Central memory CD8-positive, alpha-beta T cell (primary cell): Measurements from ENCODE around the gene GRIN2C.

Experiments
- ATAC-seq: fragments of 150-1000 bp; cut with Tn5 transposase; replicated peaks from 2 replicates; pipeline ENCODE4 v1.10.0; 2022; ENCODE audit warnings: mild to moderate bottlenecking, moderate FRiP score, moderate number of reproducible peaks; ENCODE audit not compliant: poor library complexity, severe bottlenecking; ENCODE audit errors: extremely low read depth
- DNase-seq, 2 donors: peaks; one replicate each; pipeline ENCODE4 v3.0.0; 2021; ENCODE audit warnings: low spot score in 2 of 2
- H3K27ac Mint-ChIP-seq: one replicate; pipeline ENCODE4 v1.8.0; 2022; ENCODE audit warnings: low read depth, mild to moderate bottlenecking, moderate library complexity, mixed read lengths
- H3K27me3 Mint-ChIP-seq: one replicate; pipeline ENCODE4 v1.8.0; 2022; ENCODE audit warnings: mixed read lengths
- H3K36me3 Mint-ChIP-seq: one replicate; pipeline ENCODE4 v1.8.0; 2022; ENCODE audit warnings: mild to moderate bottlenecking, moderate library complexity, mixed read lengths; ENCODE audit not compliant: insufficient read depth
- H3K4me1 Mint-ChIP-seq: one replicate; pipeline ENCODE4 v1.8.0; 2022; ENCODE audit warnings: mixed read lengths
- H3K4me3 Mint-ChIP-seq: one replicate; pipeline ENCODE4 v1.8.0; 2022; ENCODE audit warnings: mild to moderate bottlenecking, moderate library complexity, mixed read lengths
- H3K9me3 Mint-ChIP-seq: one replicate; pipeline ENCODE4 v1.8.0; 2022; ENCODE audit warnings: mixed read lengths

Gene GRIN2C

GRCh38 chr17:74814453-74814852 is 45.2 kb downstream of the GRIN2C start:
- ATAC-seq, result no peak
- Mint-ChIP-seq H3K36me3 (peaks cover 26% of the 10 kb centered on the region), H3K4me1 (peaks cover 10% of the 10 kb centered on the region), H3K27ac (no peak overlapping the region), H3K27me3 (no peaks in the 10 kb centered on the region), H3K9me3 (no peaks in the 10 kb centered on the region), H3K4me3 (no peak overlapping the region)
- DNase-seq, result no peak

GRCh38 chr17:74812109-74813009 is 47.3 kb downstream of the GRIN2C start:
- DNase-seq, result no peak
- no peak overlapping the region for H3K4me3 Mint-ChIP-seq
- ATAC-seq, result no peak
- H3K9me3 Mint-ChIP-seq, result no peaks in the 10 kb centered on the region
- H3K27ac Mint-ChIP-seq, result no peak overlapping the region
- no peaks in the 10 kb centered on the region for H3K27me3 Mint-ChIP-seq
- H3K4me1 Mint-ChIP-seq, result peaks cover 12% of the 10 kb centered on the region
- H3K36me3 Mint-ChIP-seq, result peaks cover 22% of the 10 kb centered on the region

- peaks cover 12% of the 10 kb centered on the region for H3K4me1 Mint-ChIP-seq
- no peaks in the 10 kb centered on the region for H3K9me3 Mint-ChIP-seq
- no peak for DNase-seq
- H3K4me3 Mint-ChIP-seq, result no peak overlapping the region
- H3K36me3 Mint-ChIP-seq, result peaks cover 23% of the 10 kb centered on the region
- no peak for ATAC-seq
- no peaks in the 10 kb centered on the region for H3K27me3 Mint-ChIP-seq
- H3K27ac Mint-ChIP-seq, result no peak overlapping the region
Observed at GRCh38 chr17:74810699-74811485, 48.8 kb downstream of the GRIN2C start.

- no peak for ATAC-seq
Observed at GRCh38 chr17:74808714-74809430, 50.8 kb downstream of the GRIN2C start.

GRCh38 chr17:74807925-74808324 is 51.8 kb downstream of the GRIN2C start:
- no peaks in the 10 kb centered on the region for H3K9me3 Mint-ChIP-seq
- ATAC-seq (no peak), DNase-seq (no peak)
- no peak overlapping the region for H3K27ac Mint-ChIP-seq
- peaks cover 11% of the 10 kb centered on the region for H3K4me1 Mint-ChIP-seq
- no peak overlapping the region for H3K4me3 Mint-ChIP-seq
- peaks cover 20% of the 10 kb centered on the region for H3K36me3 Mint-ChIP-seq
- H3K27me3 Mint-ChIP-seq, result no peaks in the 10 kb centered on the region

More at GRCh38 chr17:74808714-74809430, 50.8 kb downstream of the GRIN2C start:
- no peak overlapping the region for H3K27ac Mint-ChIP-seq
- no peaks in the 10 kb centered on the region for H3K9me3 Mint-ChIP-seq
- no peak overlapping the region for H3K4me3 Mint-ChIP-seq
- DNase-seq, result no peak
- peaks cover 11% of the 10 kb centered on the region for H3K4me1 Mint-ChIP-seq
- H3K27me3 Mint-ChIP-seq, result no peaks in the 10 kb centered on the region
- peaks cover 23% of the 10 kb centered on the region for H3K36me3 Mint-ChIP-seq

GRCh38 chr17:74807441-74807840 is 52.2 kb downstream of the GRIN2C start:
- ATAC-seq (no peak), DNase-seq (no peak)
- Mint-ChIP-seq H3K4me1 (peaks cover 11% of the 10 kb centered on the region), H3K27ac (no peak overlapping the region), H3K36me3 (peaks cover 23% of the 10 kb centered on the region), H3K4me3 (no peak overlapping the region), H3K9me3 (no peaks in the 10 kb centered on the region), H3K27me3 (no peaks in the 10 kb centered on the region)

GRCh38 chr17:74806334-74806733 is 53.4 kb downstream of the GRIN2C start:
- ATAC-seq (no peak), DNase-seq (no peak)
- Mint-ChIP-seq H3K9me3 (no peaks in the 10 kb centered on the region), H3K4me1 (peaks cover 11% of the 10 kb centered on the region), H3K4me3 (no peak overlapping the region), H3K27me3 (no peaks in the 10 kb centered on the region), H3K36me3 (peaks cover 18% of the 10 kb centered on the region), H3K27ac (no peak overlapping the region)

GRCh38 chr17:74805591-74805991 is 54.1 kb downstream of the GRIN2C start:
- ATAC-seq, result no peak
- no peaks in the 10 kb centered on the region for H3K9me3 Mint-ChIP-seq
- H3K4me3 Mint-ChIP-seq, result no peak overlapping the region

GRCh38 chr17:74804683-74805082 is 55.0 kb downstream of the GRIN2C start:
- H3K4me1 Mint-ChIP-seq, result peaks cover 6% of the 10 kb centered on the region
- H3K4me3 Mint-ChIP-seq, result no peak overlapping the region
- DNase-seq (no peak), ATAC-seq (no peak)
- peaks cover 18% of the 10 kb centered on the region for H3K36me3 Mint-ChIP-seq
- no peak overlapping the region for H3K27ac Mint-ChIP-seq
- H3K9me3 Mint-ChIP-seq, result no peaks in the 10 kb centered on the region
- no peaks in the 10 kb centered on the region for H3K27me3 Mint-ChIP-seq

More at GRCh38 chr17:74805591-74805991, 54.1 kb downstream of the GRIN2C start:
- H3K4me1 Mint-ChIP-seq, result peaks cover 11% of the 10 kb centered on the region
- no peak overlapping the region for H3K27ac Mint-ChIP-seq
- H3K36me3 Mint-ChIP-seq, result peaks cover 14% of the 10 kb centered on the region
- H3K27me3 Mint-ChIP-seq, result no peaks in the 10 kb centered on the region
- no peak for DNase-seq

GRCh38 chr17:74803971-74804370 is 55.7 kb downstream of the GRIN2C start:
- DNase-seq (no peak), ATAC-seq (no peak)
- Mint-ChIP-seq H3K4me3 (no peak overlapping the region), H3K27ac (no peak overlapping the region), H3K27me3 (no peaks in the 10 kb centered on the region), H3K36me3 (peaks cover 18% of the 10 kb centered on the region), H3K4me1 (peaks cover 6% of the 10 kb centered on the region), H3K9me3 (no peaks in the 10 kb centered on the region)

GRCh38 chr17:74803388-74803930 is 56.2 kb downstream of the GRIN2C start:
- no peaks in the 10 kb centered on the region for H3K27me3 Mint-ChIP-seq
- DNase-seq (no peak), ATAC-seq (no peak)
- H3K4me1 Mint-ChIP-seq, result peaks cover 6% of the 10 kb centered on the region
- no peak overlapping the region for H3K4me3 Mint-ChIP-seq
- no peak overlapping the region for H3K27ac Mint-ChIP-seq
- peaks cover 18% of the 10 kb centered on the region for H3K36me3 Mint-ChIP-seq
- H3K9me3 Mint-ChIP-seq, result no peaks in the 10 kb centered on the region

- Mint-ChIP-seq H3K4me3 (no peak overlapping the region), H3K27me3 (no peaks in the 10 kb centered on the region), H3K4me1 (no peaks in the 10 kb centered on the region), H3K9me3 (no peaks in the 10 kb centered on the region), H3K36me3 (peaks cover 20% of the 10 kb centered on the region), H3K27ac (no peak overlapping the region)
- no peak for ATAC-seq
- DNase-seq, result no peak
Observed at GRCh38 chr17:74801896-74802295, 57.8 kb downstream of the GRIN2C start.
